H1 (cell line): ENCODE results near the gene ETS1. TPM values are rescaled to one million over a fixed set of nuclear protein-coding genes. Genes with fewer than 3 reads are reported as not detected.

Source experiments
- CBX8 ChIP-seq: fragments of 300-800, 300-1000 bp; sonication (generic); IDR thresholded peaks from 2 replicates; pipeline ENCODE4 v1.7.1; 2016; ENCODE audit warnings: low read depth, low read length, borderline replicate concordance
- CHD2 ChIP-seq: IDR thresholded peaks from 2 replicates; pipeline ENCODE4 v1.6.1; 2012; ENCODE audit warnings: low read length, improper control_type of control experiment
- CREB1 ChIP-seq: IDR thresholded peaks from 2 replicates; pipeline ENCODE4 v1.6.1; 2012; ENCODE audit warnings: inconsistent platforms
- JUN ChIP-seq: IDR thresholded peaks from 2 replicates; pipeline ENCODE4 v1.6.1; 2011; ENCODE audit warnings: low read depth, mild to moderate bottlenecking, improper control_type of control experiment, low read length
- KDM1A ChIP-seq: fragments of 200-600, 300-600 bp; sonication (generic); IDR thresholded peaks from 2 replicates; pipeline ENCODE4 v1.7.1; 2016; ENCODE audit warnings: mild to moderate bottlenecking, low read length, borderline replicate concordance
- KDM4A ChIP-seq: IDR thresholded peaks from one replicate; pipeline ENCODE4 v1.7.1; 2012; ENCODE audit warnings: low read depth, mild to moderate bottlenecking, moderate library complexity, low read length, inconsistent platforms; ENCODE audit not compliant: severe bottlenecking
- NANOG ChIP-seq: IDR thresholded peaks from 2 replicates; pipeline ENCODE4 v1.6.1; 2011; ENCODE audit warnings: low read length, low read depth, mild to moderate bottlenecking, inconsistent platforms; ENCODE audit not compliant: insufficient read depth, poor library complexity, severe bottlenecking
- RXRA ChIP-seq: IDR thresholded peaks from 2 replicates; pipeline ENCODE4 v1.6.1; 2011; ENCODE audit warnings: low read depth, mild to moderate bottlenecking, low read length, moderate library complexity; ENCODE audit not compliant: insufficient read depth
- TAF1 ChIP-seq: IDR thresholded peaks from 2 replicates; pipeline ENCODE4 v1.6.1; 2011; ENCODE audit warnings: mild to moderate bottlenecking, low read depth, low read length
- TEAD4 ChIP-seq: IDR thresholded peaks from 2 replicates; pipeline ENCODE4 v1.6.1; 2012; ENCODE audit warnings: low read depth, low read length, inconsistent platforms, mixed read lengths
- ZNF274 ChIP-seq: IDR thresholded peaks from 2 replicates; pipeline ENCODE4 v1.7.0; 2012; ENCODE audit warnings: low read length, borderline replicate concordance; ENCODE audit errors: extremely low read depth
- polyA plus RNA-seq, 7 experiments: library from polyadenylated mRNA; depleted of rRNA in 3 of 7; stranded (reverse) in 5 of 7; unstranded in 2 of 7; fragments of >200 nt in 5 of 7; fragments of 200-250 nt in 2 of 7; gene quantifications; 1 replicate in 5 of 7; 2 replicates in 1 of 7; 4 replicates in 1 of 7; pipeline versions ENCODE4 v1.2.1 to v1.2.3, GENCODE V29; 2011 to 2013; ENCODE audit warnings: missing spikeins in 2 of 7, mixed read lengths in 2 of 7
- total RNA-seq: library from RNA; stranded (reverse); fragmentation: NEBNext Ultra II Directional; extraction: Animal tissue kit (Norgen Biotek cat#: 25700); gene quantifications from 2 replicates; pipeline ENCODE4 v1.2.1, GENCODE V29; 2021

The ETS1 gene
- total and polyA plus RNA-seq, 2 of the 8 experiments (the other 6 are each of a cell fraction or from before 2014, with no cell fraction given), result 10.0 to 35.3 TPM

DNA sequence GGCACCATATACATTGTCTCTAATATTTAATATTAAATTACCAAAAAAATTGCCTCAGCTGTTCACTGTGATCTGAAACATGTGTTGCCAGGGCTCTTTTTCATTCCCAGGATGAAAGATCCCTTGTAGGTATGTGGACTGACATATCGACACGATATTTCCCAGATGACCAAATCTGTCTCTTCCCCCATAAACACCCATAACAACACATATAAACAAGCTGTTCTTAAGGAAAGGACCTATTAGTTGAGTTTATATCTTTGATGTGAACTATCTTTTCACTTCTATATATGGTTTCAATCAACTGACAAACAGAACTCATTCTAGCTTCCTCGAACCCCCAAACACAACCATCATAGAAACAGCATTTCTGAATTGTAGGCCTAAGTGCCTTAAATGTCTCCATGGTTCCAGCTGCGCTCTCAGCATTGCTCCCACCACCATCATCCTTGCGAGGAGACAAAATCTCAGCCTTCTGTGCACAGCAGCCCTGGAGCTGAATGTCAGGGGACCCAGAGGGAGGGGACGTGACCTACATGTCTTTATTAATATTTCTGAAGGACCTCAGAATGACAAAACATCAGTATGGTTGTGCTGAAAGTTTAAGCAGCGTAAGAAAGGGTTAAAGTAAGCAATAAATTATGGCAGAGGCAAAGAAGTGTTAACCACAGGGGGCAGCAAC, 67.0 kb downstream of the ETS1 start (continued):
- TF ChIP-seq ZNF274 (no peak), CHD2 (no peak), KDM4A (no peak), RXRA (no peak), TAF1 (no peak), KDM1A (no peak), NANOG (no peak), CBX8 (no peak), CREB1 (no peak), JUN (no peak), TEAD4 (no peak)
- TF ChIP-seq, all 59 proteins: peak for 0
